ENCODE data around the gene KCNQ1.

KCNQ1 gene

DNA sequence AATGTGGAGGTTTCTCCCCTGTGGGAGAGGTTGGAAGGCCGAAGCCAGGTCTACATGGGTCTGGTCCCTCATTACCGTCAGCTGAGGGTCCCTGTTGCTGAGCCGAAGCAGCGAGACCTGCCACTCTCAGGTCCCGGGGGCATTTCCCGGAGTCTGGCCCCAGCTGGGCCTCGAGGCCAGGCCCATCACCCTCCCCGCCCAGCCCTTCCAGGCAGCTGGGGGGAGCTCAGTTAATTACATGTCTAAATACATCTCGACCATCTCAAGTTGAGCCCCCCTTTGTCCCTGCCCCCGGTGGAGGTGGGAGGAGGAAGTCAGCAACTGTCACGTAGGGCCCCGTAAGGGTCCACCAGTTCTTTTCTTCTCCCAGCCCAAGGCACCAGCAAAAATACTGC lies 437.2 kb downstream of the KCNQ1 start:
- peak overlapping the region; percentile 71 for H3K9ac ChIP-seq (ENCODE audit: low read depth, low read length, poor library complexity, severe bottlenecking)
- H4K20me1 ChIP-seq (ENCODE audit: insufficient read depth, low read length, poor library complexity, severe bottlenecking): no peaks in the 10 kb centered on the region
- H3K4me1 ChIP-seq (ENCODE audit: insufficient read depth, low read length, poor library complexity, severe bottlenecking): peaks cover 29% of the 10 kb centered on the region
- peak overlapping the region; percentile 86 for H2AFZ ChIP-seq (ENCODE audit: low read length)
- no peaks in the 10 kb centered on the region for H3F3A ChIP-seq (ENCODE audit: low read depth)
- H3K79me2 ChIP-seq (ENCODE audit: insufficient read depth, low read length): no peaks in the 10 kb centered on the region
- H3K4me3 ChIP-seq (ENCODE audit: low read length, poor library complexity, severe bottlenecking): no peak overlapping the region
- H3K27me3 ChIP-seq (ENCODE audit: insufficient read depth, low read length, poor library complexity, severe bottlenecking): no peaks in the 10 kb centered on the region
- TF ChIP-seq, protein P1, sequence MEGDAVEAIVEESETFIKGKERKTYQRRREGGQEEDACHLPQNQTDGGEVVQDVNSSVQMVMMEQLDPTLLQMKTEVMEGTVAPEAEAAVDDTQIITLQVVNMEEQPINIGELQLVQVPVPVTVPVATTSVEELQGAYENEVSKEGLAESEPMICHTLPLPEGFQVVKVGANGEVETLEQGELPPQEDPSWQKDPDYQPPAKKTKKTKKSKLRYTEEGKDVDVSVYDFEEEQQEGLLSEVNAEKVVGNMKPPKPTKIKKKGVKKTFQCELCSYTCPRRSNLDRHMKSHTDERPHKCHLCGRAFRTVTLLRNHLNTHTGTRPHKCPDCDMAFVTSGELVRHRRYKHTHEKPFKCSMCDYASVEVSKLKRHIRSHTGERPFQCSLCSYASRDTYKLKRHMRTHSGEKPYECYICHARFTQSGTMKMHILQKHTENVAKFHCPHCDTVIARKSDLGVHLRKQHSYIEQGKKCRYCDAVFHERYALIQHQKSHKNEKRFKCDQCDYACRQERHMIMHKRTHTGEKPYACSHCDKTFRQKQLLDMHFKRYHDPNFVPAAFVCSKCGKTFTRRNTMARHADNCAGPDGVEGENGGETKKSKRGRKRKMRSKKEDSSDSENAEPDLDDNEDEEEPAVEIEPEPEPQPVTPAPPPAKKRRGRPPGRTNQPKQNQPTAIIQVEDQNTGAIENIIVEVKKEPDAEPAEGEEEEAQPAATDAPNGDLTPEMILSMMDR (conservative IDR thresholded peaks at IDR 0.05; ENCODE audit: low read length): no peak
- TF ChIP-seq EZH2phosphoT487 (IDR thresholded peaks at IDR 0.05; ENCODE audit: borderline replicate concordance): no peak
- no peaks in the 10 kb centered on the region for H3K9me2 ChIP-seq (replicated peaks; ENCODE audit: low read depth, low read length)
- H3K36me3 ChIP-seq (ENCODE audit: insufficient read depth, low read length): no peaks in the 10 kb centered on the region
- H3K4me2 ChIP-seq (ENCODE audit: low read depth, low read length, poor library complexity, severe bottlenecking): peak overlapping the region; percentile 55
- no peaks in the 10 kb centered on the region for H3K9me3 ChIP-seq (ENCODE audit: insufficient read depth, low read depth, low read length)

DNA sequence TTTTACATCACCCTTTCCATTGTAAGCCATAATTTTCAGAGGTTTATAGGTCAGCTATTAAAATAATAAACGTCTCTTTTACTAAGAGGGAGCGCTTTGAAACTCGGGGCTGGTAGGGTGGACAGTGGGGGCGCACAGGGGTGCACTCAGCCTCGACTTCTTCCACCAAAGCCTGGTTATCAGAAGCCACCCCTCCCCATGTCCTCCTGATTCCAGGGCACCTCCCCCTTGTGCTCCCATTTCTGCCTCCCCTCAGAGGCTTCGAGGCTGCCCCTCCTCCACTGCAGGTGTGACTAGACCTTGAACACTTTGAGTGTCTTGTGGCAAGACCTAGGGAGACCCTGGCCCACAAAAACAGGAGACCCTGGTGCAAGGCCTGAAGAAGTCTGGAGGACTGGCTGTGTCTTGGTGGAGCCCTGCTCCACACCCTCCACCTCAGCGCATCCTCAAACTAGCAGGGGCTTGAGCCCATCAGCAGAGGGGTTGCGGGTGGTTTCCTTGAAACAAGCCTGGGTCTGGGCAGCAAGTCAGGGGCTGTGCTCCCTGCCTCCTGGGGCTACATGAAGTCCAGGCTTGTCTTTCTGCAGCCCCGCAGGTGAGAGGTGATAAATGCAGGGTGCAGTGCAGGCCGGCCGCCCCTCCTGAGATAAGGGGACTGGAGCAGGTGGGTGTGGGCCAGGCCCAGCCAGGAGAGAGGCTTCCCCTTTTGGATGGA lies 437.7 kb downstream of the KCNQ1 start:
- Histone ChIP-seq H3K79me2 (ENCODE audit: insufficient read depth, low read length) (no peaks in the 10 kb centered on the region), H3K4me3 (ENCODE audit: low read length, poor library complexity, severe bottlenecking) (no peak overlapping the region), H3K4me2 (ENCODE audit: low read depth, low read length, poor library complexity, severe bottlenecking) (peak overlapping the region; percentile 55), H2AFZ (ENCODE audit: low read length) (peak overlapping the region; percentile 86), H3K9me3 (ENCODE audit: insufficient read depth, low read depth, low read length) (no peaks in the 10 kb centered on the region), H3F3A (ENCODE audit: low read depth) (no peaks in the 10 kb centered on the region), H3K9ac (ENCODE audit: low read depth, low read length, poor library complexity, severe bottlenecking) (peak overlapping the region; percentile 71), H3K4me1 (ENCODE audit: insufficient read depth, low read length, poor library complexity, severe bottlenecking) (peaks cover 35% of the 10 kb centered on the region), H4K20me1 (ENCODE audit: insufficient read depth, low read length, poor library complexity, severe bottlenecking) (no peaks in the 10 kb centered on the region), H3K36me3 (ENCODE audit: insufficient read depth, low read length) (no peaks in the 10 kb centered on the region), H3K9me2 (replicated peaks; ENCODE audit: low read depth, low read length) (no peaks in the 10 kb centered on the region), H3K27me3 (ENCODE audit: insufficient read depth, low read length, poor library complexity, severe bottlenecking) (no peaks in the 10 kb centered on the region)
- TF ChIP-seq, protein P1 (conservative IDR thresholded peaks at IDR 0.05; ENCODE audit: low read length): no peak
- no peak for TF ChIP-seq EZH2phosphoT487 (IDR thresholded peaks at IDR 0.05; ENCODE audit: borderline replicate concordance)

DNA sequence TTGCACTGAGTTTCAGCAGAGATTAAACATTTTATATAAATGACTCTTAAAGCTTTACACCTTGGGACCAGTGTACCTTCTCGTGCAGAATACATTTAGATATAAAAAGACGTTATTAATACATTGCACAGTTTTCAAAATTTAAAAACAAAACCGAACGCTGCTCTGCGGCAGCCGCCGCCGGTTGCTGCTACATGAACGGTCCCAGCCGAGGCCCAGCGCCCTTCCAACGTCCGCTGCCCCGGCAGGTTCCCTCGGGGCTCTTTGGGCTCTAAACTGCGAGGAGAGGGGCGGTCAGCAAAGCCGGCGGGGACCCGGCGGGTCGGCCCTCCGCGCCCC lies 438.8 kb downstream of the KCNQ1 start:
- H2AFZ ChIP-seq (ENCODE audit: low read length): no peak overlapping the region
- no peak overlapping the region for H3K4me3 ChIP-seq (ENCODE audit: low read length, poor library complexity, severe bottlenecking)

More for the DNA sequence above, 438.8 kb downstream of the KCNQ1 start:
- Histone ChIP-seq H4K20me1 (ENCODE audit: insufficient read depth, low read length, poor library complexity, severe bottlenecking) (no peaks in the 10 kb centered on the region), H3K9me2 (replicated peaks; ENCODE audit: low read depth, low read length) (no peaks in the 10 kb centered on the region), H3K9ac (ENCODE audit: low read depth, low read length, poor library complexity, severe bottlenecking) (no peak overlapping the region), H3K79me2 (ENCODE audit: insufficient read depth, low read length) (no peaks in the 10 kb centered on the region), H3F3A (ENCODE audit: low read depth) (no peaks in the 10 kb centered on the region), H3K36me3 (ENCODE audit: insufficient read depth, low read length) (no peaks in the 10 kb centered on the region), H3K27me3 (ENCODE audit: insufficient read depth, low read length, poor library complexity, severe bottlenecking) (no peaks in the 10 kb centered on the region), H3K9me3 (ENCODE audit: insufficient read depth, low read depth, low read length) (no peaks in the 10 kb centered on the region), H3K4me2 (ENCODE audit: low read depth, low read length, poor library complexity, severe bottlenecking) (no peak overlapping the region), H3K4me1 (ENCODE audit: insufficient read depth, low read length, poor library complexity, severe bottlenecking) (peaks cover 45% of the 10 kb centered on the region)
- TF ChIP-seq, protein P1 (conservative IDR thresholded peaks at IDR 0.05; ENCODE audit: low read length): no peak
- no peak for TF ChIP-seq EZH2phosphoT487 (IDR thresholded peaks at IDR 0.05; ENCODE audit: borderline replicate concordance)

Data from Loucy (cell line).